Activated CD4-positive, alpha-beta T cell treated with anti-CD3 and anti-CD28 coated beads, Interleukin-2, amount 50 U/mL, for 24 hours (primary cell): ENCODE measurements around the gene GNAZ.

ENCODE experiments used
- DNase-seq, 2 donors: peaks; one replicate each; pipeline ENCODE4 v3.0.0-alpha.2; 2020; ENCODE audit warnings: low read depth in 1 of 2, low spot score in 1 of 2

The GNAZ gene

GRCh38 chr22:23151827-23152226 lies 81.5 kb downstream of the GNAZ start:
- DNase-seq: no peak

GRCh38 chr22:23152238-23153114 lies 82.2 kb downstream of the GNAZ start:
- DNase-seq: no peak

GRCh38 chr22:23153994-23154393 lies 83.7 kb downstream of the GNAZ start:
- no peak for DNase-seq

GRCh38 chr22:23154461-23154860 lies 84.1 kb downstream of the GNAZ start:
- DNase-seq: no peak

GRCh38 chr22:23155143-23155542 lies 84.8 kb downstream of the GNAZ start:
- DNase-seq: no peak

- no peak for DNase-seq
These were observed 85.5 kb downstream of the GNAZ start for GRCh38 chr22:23155831-23156230.

- no peak for DNase-seq
These were observed 86.0 kb downstream of the GNAZ start for GRCh38 chr22:23156286-23156685.

GRCh38 chr22:23157560-23158515 lies 87.5 kb downstream of the GNAZ start:
- DNase-seq: no peak

GRCh38 chr22:23158516-23159290 lies 88.4 kb downstream of the GNAZ start:
- no peak for DNase-seq

GRCh38 chr22:23159291-23159630 lies 88.9 kb downstream of the GNAZ start:
- no peak for DNase-seq

- DNase-seq: no peak
These were observed 90.7 kb downstream of the GNAZ start for GRCh38 chr22:23161029-23161428.

- DNase-seq: no peak
These were observed 91.3 kb downstream of the GNAZ start for GRCh38 chr22:23161574-23161973.

GRCh38 chr22:23163665-23164064 lies 93.3 kb downstream of the GNAZ start:
- DNase-seq: no peak

- no peak for DNase-seq
These were observed 93.8 kb downstream of the GNAZ start for GRCh38 chr22:23164091-23164490.

GRCh38 chr22:23166042-23166831 lies 95.9 kb downstream of the GNAZ start:
- no peak for DNase-seq

GRCh38 chr22:23166841-23167616 lies 96.7 kb downstream of the GNAZ start:
- DNase-seq: no peak

- no peak for DNase-seq
These were observed 98.2 kb downstream of the GNAZ start for GRCh38 chr22:23168391-23169042.

- no peak for DNase-seq
These were observed 98.7 kb downstream of the GNAZ start for GRCh38 chr22:23169043-23169406.
